LHCN-M2 (cell line): Measurements from ENCODE around the gene USP17L20. TPM values are rescaled to one million over a fixed set of nuclear protein-coding genes. Genes with fewer than 3 reads are reported as not detected.
"Not testable (repeated sequence)": the region's sequence is repeated elsewhere in the genome, so short reads cannot be mapped to it uniquely, and the experiment has no call there.

Experiments
- DNase-seq: peaks from one replicate; pipeline ENCODE4 v3.0.0-alpha.2; 2012; ENCODE audit warnings: low read depth
- polyA plus RNA-seq: library from polyadenylated mRNA; unstranded; fragments of >200 nt; gene quantifications from one replicate; pipeline ENCODE4 v1.2.1, GENCODE V29; 2012; ENCODE audit warnings: missing spikeins
- total RNA-seq: library from RNA; depleted of rRNA; stranded (reverse); fragments of >200 nt; gene quantifications from 2 replicates; pipeline ENCODE4 v1.2.3, GENCODE V29; 2014; rRNA removed

Gene USP17L20
- total RNA-seq = not detected in 2 replicates
- polyA plus RNA-seq = not detected

- DNase-seq = not testable (repeated sequence)
Observed at GRCh38 chr4:9257824-9258223, at the start of gene USP17L20. Gene USP17L20, plus strand, starts transcription at chr4:9258124. Its CDS starts 0 bp downstream, at chr4:9258124.

DNA sequence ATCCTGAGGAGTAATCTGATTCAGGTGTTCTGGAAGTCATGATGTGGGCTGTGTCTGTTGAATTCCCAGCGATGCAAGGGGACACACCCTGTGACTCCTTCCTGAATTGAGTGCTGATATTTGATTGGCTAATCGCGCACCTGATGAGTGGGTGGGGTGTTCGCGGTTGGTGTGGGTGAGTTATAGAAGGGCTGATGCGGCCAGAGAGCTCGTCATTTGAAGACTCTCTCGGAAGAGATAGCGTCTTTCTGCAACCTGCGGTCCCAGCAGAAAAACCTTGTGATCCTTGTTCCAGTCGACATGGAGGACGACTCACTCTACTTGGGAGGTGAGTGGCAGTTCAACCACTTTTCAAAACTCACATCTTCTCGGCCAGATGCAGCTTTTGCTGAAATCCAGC, 47.6 kb upstream of the USP17L20 start, which contains the start of gene USP17L10:
Gene USP17L10 (plus strand): TSS at position 301 of the 400 bp plus-strand sequence. CDS start 0 bp downstream, at position 301.
- not testable (repeated sequence) for DNase-seq

DNA sequence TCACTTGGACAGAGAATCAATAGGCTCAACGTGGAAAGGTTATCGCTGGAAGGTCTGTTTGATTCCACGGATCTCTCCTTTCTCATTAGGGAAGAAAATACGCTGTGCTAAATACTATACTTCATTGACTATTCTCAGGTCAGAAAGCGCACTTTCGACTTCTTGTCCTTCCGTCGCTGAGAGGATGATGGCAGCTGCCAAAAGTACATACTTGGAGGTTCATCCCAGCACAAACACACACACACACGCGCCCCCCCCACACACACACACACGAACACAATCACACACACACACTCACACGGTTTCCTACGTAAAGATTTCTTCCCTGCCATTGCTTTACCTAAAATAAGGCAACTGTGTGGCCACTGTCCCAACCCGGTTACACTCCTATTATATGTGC, 43.2 kb upstream of the USP17L20 start:
- DNase-seq = not testable (repeated sequence)

DNA sequence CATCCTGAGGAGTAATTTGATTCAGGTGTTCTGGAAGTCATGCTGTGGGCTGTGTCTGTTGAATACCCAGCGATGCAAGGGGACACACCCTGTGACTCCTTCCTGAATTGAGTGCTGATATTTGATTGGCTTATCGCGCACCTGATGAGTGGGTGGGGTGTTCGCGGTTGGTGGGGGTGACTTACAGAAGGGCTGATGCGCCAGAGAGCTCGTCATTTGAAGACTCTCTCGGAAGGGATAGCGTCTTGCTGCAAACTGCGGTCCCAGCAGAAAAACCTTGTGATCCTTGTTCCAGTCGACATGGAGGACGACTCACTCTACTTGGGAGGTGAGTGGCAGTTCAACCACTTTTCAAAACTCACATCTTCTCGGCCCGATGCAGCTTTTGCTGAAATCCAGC, 42.8 kb upstream of the USP17L20 start, which contains the start of gene USP17L11:
Gene USP17L11 (plus strand): TSS at position 301 of the 400 bp plus-strand sequence. CDS start 0 bp downstream, at position 301.
- DNase-seq = not testable (repeated sequence)

GRCh38 chr4:9219852-9220251, 38.1 kb upstream of the USP17L20 start, which contains the start of gene USP17L12:
Gene USP17L12, plus strand, starts transcription at chr4:9220152. Its CDS starts 0 bp downstream, at chr4:9220152.
- DNase-seq = not testable (repeated sequence)

GRCh38 chr4:9224596-9224995, 33.3 kb upstream of the USP17L20 start, which contains the start of gene USP17L13:
Gene USP17L13, plus strand, starts transcription at chr4:9224896. Its CDS starts 0 bp downstream, at chr4:9224896.
- not testable (repeated sequence) for DNase-seq

DNA sequence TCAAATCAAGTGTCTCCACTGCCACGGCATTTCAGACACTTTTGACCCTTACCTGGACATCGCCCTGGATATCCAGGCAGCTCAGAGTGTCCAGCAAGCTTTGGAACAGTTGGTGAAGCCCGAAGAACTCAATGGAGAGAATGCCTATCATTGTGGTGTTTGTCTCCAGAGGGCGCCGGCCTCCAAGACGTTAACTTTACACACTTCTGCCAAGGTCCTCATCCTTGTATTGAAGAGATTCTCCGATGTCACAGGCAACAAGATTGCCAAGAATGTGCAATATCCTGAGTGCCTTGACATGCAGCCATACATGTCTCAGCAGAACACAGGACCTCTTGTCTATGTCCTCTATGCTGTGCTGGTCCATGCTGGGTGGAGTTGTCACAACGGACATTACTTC, 27.7 kb upstream of the USP17L20 start:
- not testable (repeated sequence) for DNase-seq

DNA sequence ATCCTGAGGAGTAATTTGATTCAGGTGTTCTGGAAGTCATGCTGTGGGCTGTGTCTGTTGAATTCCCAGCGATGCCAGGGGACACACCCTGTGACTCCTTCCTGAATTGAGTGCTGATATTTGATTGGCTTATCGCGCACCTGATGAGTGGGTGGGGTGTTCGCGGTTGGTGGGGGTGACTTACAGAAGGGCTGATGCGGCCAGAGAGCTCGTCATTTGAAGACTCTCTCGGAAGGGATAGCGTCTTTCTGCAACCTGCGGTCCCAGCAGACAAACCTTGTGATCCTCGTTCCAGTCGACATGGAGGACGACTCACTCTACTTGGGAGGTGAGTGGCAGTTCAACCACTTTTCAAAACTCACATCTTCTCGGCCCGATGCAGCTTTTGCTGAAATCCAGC, 23.8 kb upstream of the USP17L20 start, which contains the start of gene USP17L15:
Gene USP17L15 (plus strand): TSS at position 301 of the 400 bp plus-strand sequence. CDS start 0 bp downstream, at position 301.
- not testable (repeated sequence) for DNase-seq

- DNase-seq = not testable (repeated sequence)
Observed at GRCh38 chr4:9238461-9238860, 19.5 kb upstream of the USP17L20 start.

DNA sequence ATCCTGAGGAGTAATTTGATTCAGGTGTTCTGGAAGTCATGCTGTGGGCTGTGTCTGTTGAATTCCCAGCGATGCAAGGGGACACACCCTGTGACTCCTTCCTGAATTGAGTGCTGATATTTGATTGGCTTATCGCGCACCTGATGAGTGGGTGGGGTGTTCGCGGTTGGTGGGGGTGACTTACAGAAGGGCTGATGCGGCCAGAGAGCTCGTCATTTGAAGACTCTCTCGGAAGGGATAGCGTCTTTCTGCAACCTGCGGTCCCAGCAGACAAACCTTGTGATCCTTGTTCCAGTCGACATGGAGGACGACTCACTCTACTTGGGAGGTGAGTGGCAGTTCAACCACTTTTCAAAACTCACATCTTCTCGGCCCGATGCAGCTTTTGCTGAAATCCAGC, 14.3 kb upstream of the USP17L20 start, which contains the start of gene USP17L17:
Gene USP17L17 (plus strand): TSS at position 301 of the 400 bp plus-strand sequence. CDS start 0 bp downstream, at position 301.
- not testable (repeated sequence) for DNase-seq

DNA sequence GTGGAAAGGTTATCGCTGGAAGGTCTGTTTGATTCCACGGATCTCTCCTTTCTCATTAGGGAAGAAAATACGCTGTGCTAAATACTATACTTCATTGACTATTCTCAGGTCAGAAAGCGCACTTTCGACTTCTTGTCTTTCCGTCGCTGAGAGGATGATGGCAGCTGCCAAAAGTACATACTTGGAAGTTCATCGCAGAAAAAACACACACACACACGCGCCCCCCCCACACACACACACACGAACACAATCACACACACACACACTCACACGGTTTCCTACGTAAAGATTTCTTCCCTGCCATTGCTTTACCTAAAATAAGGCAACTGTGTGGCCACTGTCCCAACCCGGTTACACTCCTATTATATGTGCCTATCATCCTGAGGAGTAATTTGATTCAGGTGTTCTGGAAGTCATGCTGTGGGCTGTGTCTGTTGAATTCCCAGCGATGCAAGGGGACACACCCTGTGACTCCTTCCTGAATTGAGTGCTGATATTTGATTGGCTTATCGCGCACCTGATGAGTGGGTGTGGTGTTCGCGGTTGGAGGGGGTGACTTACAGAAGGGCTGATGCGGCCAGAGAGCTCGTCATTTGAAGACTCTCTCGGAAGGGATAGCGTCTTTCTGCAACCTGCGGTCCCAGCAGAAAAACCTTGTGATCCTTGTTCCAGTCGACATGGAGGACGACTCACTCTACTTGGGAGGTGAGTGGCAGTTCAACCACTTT, 9.8 kb upstream of the USP17L20 start, which contains the start of gene USP17L18:
Gene USP17L18 (plus strand): TSS at position 678 of the 728 bp plus-strand sequence. CDS start 0 bp downstream, at position 678.
- DNase-seq = not testable (repeated sequence)

DNA sequence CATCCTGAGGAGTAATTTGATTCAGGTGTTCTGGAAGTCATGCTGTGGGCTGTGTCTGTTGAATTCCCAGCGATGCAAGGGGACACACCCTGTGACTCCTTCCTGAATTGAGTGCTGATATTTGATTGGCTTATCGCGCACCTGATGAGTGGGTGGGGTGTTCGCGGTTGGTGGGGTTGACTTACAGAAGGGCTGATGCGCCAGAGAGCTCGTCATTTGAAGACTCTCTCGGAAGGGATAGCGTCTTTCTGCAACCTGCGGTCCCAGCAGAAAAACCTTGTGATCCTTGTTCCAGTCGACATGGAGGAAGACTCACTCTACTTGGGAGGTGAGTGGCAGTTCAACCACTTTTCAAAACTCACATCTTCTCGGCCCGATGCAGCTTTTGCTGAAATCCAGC, 4.8 kb upstream of the USP17L20 start, which contains the start of gene USP17L19:
Gene USP17L19 (plus strand): TSS at position 301 of the 400 bp plus-strand sequence. CDS start 0 bp downstream, at position 301.
- DNase-seq = not testable (repeated sequence)

- DNase-seq = not testable (repeated sequence)
Observed at GRCh38 chr4:9262572-9262971, 4.6 kb downstream of the USP17L20 start, which contains the start of gene USP17L21. Gene USP17L21, plus strand, starts transcription at chr4:9262872. Its CDS starts 0 bp downstream, at chr4:9262872.

DNA sequence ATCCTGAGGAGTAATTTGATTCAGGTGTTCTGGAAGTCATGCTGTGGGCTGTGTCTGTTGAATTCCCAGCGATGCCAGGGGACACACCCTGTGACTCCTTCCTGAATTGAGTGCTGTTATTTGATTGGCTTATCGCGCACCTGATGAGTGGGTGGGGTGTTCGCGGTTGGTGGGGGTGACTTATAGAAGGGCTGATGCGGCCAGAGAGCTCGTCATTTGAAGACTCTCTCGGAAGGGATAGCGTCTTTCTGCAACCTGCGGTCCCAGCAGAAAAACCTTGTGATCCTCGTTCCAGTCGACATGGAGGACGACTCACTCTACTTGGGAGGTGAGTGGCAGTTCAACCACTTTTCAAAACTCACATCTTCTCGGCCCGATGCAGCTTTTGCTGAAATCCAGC, 9.4 kb downstream of the USP17L20 start, which contains the start of gene USP17L22:
Gene USP17L22 (plus strand): TSS at position 301 of the 400 bp plus-strand sequence. CDS start 0 bp downstream, at position 301.
- DNase-seq = not testable (repeated sequence)

DNA sequence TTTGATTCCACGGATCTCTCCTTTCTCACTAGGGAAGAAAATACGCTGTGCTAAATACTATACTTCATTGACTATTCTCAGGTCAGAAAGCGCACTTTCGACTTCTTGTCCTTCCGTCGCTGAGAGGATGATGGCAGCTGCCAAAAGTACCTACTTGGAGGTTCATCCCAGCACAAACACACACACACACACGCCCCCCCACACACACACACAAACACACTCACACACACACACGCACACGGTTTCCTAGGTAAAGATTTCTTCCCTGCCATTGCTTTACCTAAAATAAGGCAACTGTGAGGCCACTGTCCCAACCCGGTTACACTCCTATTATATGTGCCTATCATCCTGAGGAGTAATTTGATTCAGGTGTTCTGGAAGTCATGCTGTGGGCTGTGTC, 13.8 kb downstream of the USP17L20 start:
- not testable (repeated sequence) for DNase-seq

Other genes with a start within 250 kb of the USP17L20 start
- gene FAM90A26, start 87.7 kb upstream of the USP17L20 start, total RNA-seq = not detected in 2 replicates
- not detected in 2 replicates for gene USP17L10, start 47.5 kb upstream of the USP17L20 start, total RNA-seq
- gene USP17L11, start 42.7 kb upstream of the USP17L20 start, total RNA-seq = not detected in 2 replicates
- not detected in 2 replicates for gene USP17L12, start 38.0 kb upstream of the USP17L20 start, total RNA-seq
- not detected in 2 replicates for gene USP17L13, start 33.2 kb upstream of the USP17L20 start, total RNA-seq
- not detected in 2 replicates for gene USP17L15, start 23.7 kb upstream of the USP17L20 start, total RNA-seq
- gene USP17L17, start 14.2 kb upstream of the USP17L20 start, total RNA-seq = not detected in 2 replicates
- not detected in 2 replicates for gene USP17L18, start 9.5 kb upstream of the USP17L20 start, total RNA-seq
- not detected in 2 replicates for gene USP17L19, start 4.7 kb upstream of the USP17L20 start, total RNA-seq
- gene USP17L21, start 4.7 kb downstream of the USP17L20 start, total RNA-seq = not detected in 2 replicates
- gene USP17L22, start 9.5 kb downstream of the USP17L20 start, total RNA-seq = not detected in 2 replicates
- gene USP17L24, start 67.0 kb downstream of the USP17L20 start, total RNA-seq = not detected in 2 replicates
- not detected in 2 replicates for gene USP17L25, start 71.8 kb downstream of the USP17L20 start, total RNA-seq
- not detected in 2 replicates for gene USP17L26, start 76.5 kb downstream of the USP17L20 start, total RNA-seq
- not detected in 2 replicates for gene USP17L5, start 81.3 kb downstream of the USP17L20 start, total RNA-seq
- gene USP17L27, start 86.0 kb downstream of the USP17L20 start, total RNA-seq = not detected in 2 replicates
- not detected in 2 replicates for gene USP17L28, start 90.8 kb downstream of the USP17L20 start, total RNA-seq
- gene USP17L29, start 95.5 kb downstream of the USP17L20 start, total RNA-seq = not detected in 2 replicates
- not detected in 2 replicates for gene USP17L30, start 105.0 kb downstream of the USP17L20 start, total RNA-seq
- not detected in 2 replicates for gene DEFB131A, start 186.3 kb downstream of the USP17L20 start, total RNA-seq